ENCODE measurements around the gene NHS. TPM values are rescaled to one million over a fixed set of nuclear protein-coding genes. Genes with fewer than 3 reads are reported as not detected.

NHS gene
- total RNA-seq, 3 donors from 2014 or later: 8.5 to 11.2 (median 8.8) TPM

- no peaks in the 10 kb centered on the region for H3K9me3 ChIP-seq
- TF ChIP-seq, protein P1, sequence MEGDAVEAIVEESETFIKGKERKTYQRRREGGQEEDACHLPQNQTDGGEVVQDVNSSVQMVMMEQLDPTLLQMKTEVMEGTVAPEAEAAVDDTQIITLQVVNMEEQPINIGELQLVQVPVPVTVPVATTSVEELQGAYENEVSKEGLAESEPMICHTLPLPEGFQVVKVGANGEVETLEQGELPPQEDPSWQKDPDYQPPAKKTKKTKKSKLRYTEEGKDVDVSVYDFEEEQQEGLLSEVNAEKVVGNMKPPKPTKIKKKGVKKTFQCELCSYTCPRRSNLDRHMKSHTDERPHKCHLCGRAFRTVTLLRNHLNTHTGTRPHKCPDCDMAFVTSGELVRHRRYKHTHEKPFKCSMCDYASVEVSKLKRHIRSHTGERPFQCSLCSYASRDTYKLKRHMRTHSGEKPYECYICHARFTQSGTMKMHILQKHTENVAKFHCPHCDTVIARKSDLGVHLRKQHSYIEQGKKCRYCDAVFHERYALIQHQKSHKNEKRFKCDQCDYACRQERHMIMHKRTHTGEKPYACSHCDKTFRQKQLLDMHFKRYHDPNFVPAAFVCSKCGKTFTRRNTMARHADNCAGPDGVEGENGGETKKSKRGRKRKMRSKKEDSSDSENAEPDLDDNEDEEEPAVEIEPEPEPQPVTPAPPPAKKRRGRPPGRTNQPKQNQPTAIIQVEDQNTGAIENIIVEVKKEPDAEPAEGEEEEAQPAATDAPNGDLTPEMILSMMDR (IDR thresholded peaks at IDR 0.05): no peak
- TF ChIP-seq POLR2A (IDR thresholded peaks at IDR 0.05): no peak
- no peak for TF ChIP-seq POLR2AphosphoS5 (IDR thresholded peaks at IDR 0.05)
- H3K4me1 ChIP-seq: no peaks in the 10 kb centered on the region
- no peaks in the 10 kb centered on the region for H3K36me3 ChIP-seq
- H3K27ac ChIP-seq: peak overlapping the region in 1 of 2 donors; percentile 17
- DNase-seq (ENCODE audit: low spot score in 2 of 2): no peak
- intact Hi-C loops (cut with DNase I; ENCODE audit: low total_unique reads): no loop called here
- no peak overlapping the region for H3K4me3 ChIP-seq
- peaks cover 0 to 22% of the 10 kb centered on the region in 2 donors for H3K27me3 ChIP-seq
Measured at GRCh38 chrX:17527922-17528321, 152.9 kb downstream of the NHS start.

DNA sequence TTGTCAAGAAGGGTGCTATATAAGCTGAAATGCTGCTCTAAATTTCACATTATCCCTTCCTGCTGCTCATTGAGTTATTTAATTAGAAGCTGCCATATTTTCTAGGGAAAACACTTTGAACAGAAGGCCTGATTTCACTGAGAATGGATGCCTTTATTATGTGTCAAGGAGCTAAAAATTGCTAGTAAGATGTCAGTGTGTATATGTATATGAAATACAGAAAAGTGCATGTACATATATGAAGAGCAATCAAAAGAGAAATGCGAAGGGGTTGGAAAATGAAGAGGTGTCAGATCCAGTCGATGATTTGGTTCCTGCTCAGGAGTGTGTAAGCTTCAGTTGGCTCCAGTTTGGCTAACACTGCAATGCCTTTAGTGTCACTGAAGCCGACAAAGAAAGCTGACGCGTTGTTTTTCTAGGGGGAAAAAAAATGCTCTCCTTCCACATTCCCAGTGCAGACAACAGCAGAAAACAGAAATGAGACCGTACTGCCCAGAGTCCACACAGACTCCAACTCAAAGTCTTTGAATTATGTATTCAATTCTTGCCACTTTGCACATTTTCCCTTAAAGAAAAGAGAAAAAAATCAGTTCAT is 154.2 kb downstream of the NHS start:
- H3K4me3 ChIP-seq: no peak overlapping the region
- TF ChIP-seq, protein P1 (IDR thresholded peaks at IDR 0.05): no peak
- TF ChIP-seq POLR2A (IDR thresholded peaks at IDR 0.05) (no peak), POLR2AphosphoS5 (IDR thresholded peaks at IDR 0.05) (no peak)
- H3K27me3 ChIP-seq: peaks cover 0 to 26% of the 10 kb centered on the region in 2 donors
- H3K9me3 ChIP-seq: no peaks in the 10 kb centered on the region
- no peaks in the 10 kb centered on the region for H3K36me3 ChIP-seq
- no peak overlapping the region for H3K27ac ChIP-seq
- intact Hi-C loops (cut with DNase I; ENCODE audit: low total_unique reads): no loop called here
- no peaks in the 10 kb centered on the region for H3K4me1 ChIP-seq
- DNase-seq (ENCODE audit: low spot score in 2 of 2): no peak

- peaks cover 0 to 36% of the 10 kb centered on the region in 2 donors for H3K27me3 ChIP-seq
- no peaks in the 10 kb centered on the region for H3K4me1 ChIP-seq
- TF ChIP-seq POLR2AphosphoS5 (IDR thresholded peaks at IDR 0.05): no peak
- no peak for TF ChIP-seq POLR2A (IDR thresholded peaks at IDR 0.05)
- TF ChIP-seq, protein P1 (IDR thresholded peaks at IDR 0.05): no peak
- H3K9me3 ChIP-seq: no peaks in the 10 kb centered on the region
- H3K4me3 ChIP-seq: no peak overlapping the region
- DNase-seq (ENCODE audit: low spot score in 2 of 2): no peak
- no peaks in the 10 kb centered on the region for H3K36me3 ChIP-seq
- H3K27ac ChIP-seq: no peak overlapping the region
- intact Hi-C loops (cut with DNase I; ENCODE audit: low total_unique reads): no loop called here
Measured at GRCh38 chrX:17531500-17531899, 156.5 kb downstream of the NHS start.

GRCh38 chrX:17535229-17535628 is 160.2 kb downstream of the NHS start:
- H3K27me3 ChIP-seq: peaks cover 0 to 34% of the 10 kb centered on the region in 2 donors
- no peak overlapping the region for H3K4me3 ChIP-seq
- H3K9me3 ChIP-seq: no peaks in the 10 kb centered on the region
- TF ChIP-seq POLR2AphosphoS5 (IDR thresholded peaks at IDR 0.05) (no peak), POLR2A (IDR thresholded peaks at IDR 0.05) (no peak)
- TF ChIP-seq, protein P1 (IDR thresholded peaks at IDR 0.05): no peak
- H3K4me1 ChIP-seq: no peaks in the 10 kb centered on the region
- intact Hi-C loops (cut with DNase I; ENCODE audit: low total_unique reads): no loop called here
- DNase-seq (ENCODE audit: low spot score in 2 of 2): no peak
- H3K27ac ChIP-seq: no peak overlapping the region
- no peaks in the 10 kb centered on the region for H3K36me3 ChIP-seq

- Histone ChIP-seq H3K27me3 (peaks cover 0 to 20% of the 10 kb centered on the region in 2 donors), H3K36me3 (no peaks in the 10 kb centered on the region), H3K9me3 (no peaks in the 10 kb centered on the region), H3K27ac (no peak overlapping the region), H3K4me3 (no peak overlapping the region), H3K4me1 (no peaks in the 10 kb centered on the region)
- intact Hi-C loops (cut with DNase I; ENCODE audit: low total_unique reads): no loop called here
- no peak for DNase-seq (ENCODE audit: low spot score in 2 of 2)
- TF ChIP-seq POLR2AphosphoS5 (IDR thresholded peaks at IDR 0.05): no peak
- TF ChIP-seq POLR2A (IDR thresholded peaks at IDR 0.05): no peak
Measured at GRCh38 chrX:17537723-17538243, 162.8 kb downstream of the NHS start.
